IMR-90 (cell line): ENCODE data around the gene TBC1D16. TPM values are rescaled to one million over a fixed set of nuclear protein-coding genes. Genes with fewer than 3 reads are reported as not detected.
"Not testable (repeated sequence)": the region's sequence is repeated elsewhere in the genome, so short reads cannot be mapped to it uniquely, and the experiment has no call there.

Experiments
- ATAC-seq: fragments of 200-7000 bp; cut with Tn5 transposase; 2 replicates; pipeline ENCODE4 v1.9.1; 2020; ENCODE audit warnings: low read depth, mild to moderate bottlenecking, moderate library complexity
- BruUV-seq: library from RNA; stranded (reverse); fragments of 400-500 nt; replicated peaks from 2 replicates; lab custom pipeline; 2021; lab: Mats Ljungman, UMichigan
- CTCF ChIA-PET: fragments of 300-600 bp; formaldehyde crosslinking; extraction: SDS; loops from one replicate; lab custom pipeline; 2021; ENCODE audit warnings: antibody characterized with exemption; lab: Yijun Ruan, JAX
- POLR2A ChIA-PET: fragments of 300-600 bp; sonication (Branson Sonifier 250); formaldehyde crosslinking; loops from one replicate; lab custom pipeline; 2022; ENCODE audit warnings: antibody characterized with exemption; ENCODE audit not compliant: unreplicated experiment; lab: Charles Lee
- DNase-seq: peaks from one replicate; pipeline ENCODE4 v3.0.0; 2013
- H2AFZ ChIP-seq: replicated peaks from 2 replicates; pipeline ENCODE3; 2013; ENCODE audit warnings: low read length, mild to moderate bottlenecking; ENCODE audit not compliant: poor library complexity
- H2AK5ac ChIP-seq: 2 replicates; pipeline ENCODE4 v1.6.1; 2013; ENCODE audit warnings: low read depth, low read length, inconsistent platforms
- H2AK9ac ChIP-seq: replicated peaks from 2 replicates; pipeline ENCODE3; 2013; ENCODE audit warnings: mild to moderate bottlenecking, low read depth, low read length, moderate library complexity; ENCODE audit not compliant: poor library complexity
- H2BK120ac ChIP-seq: 2 replicates; pipeline ENCODE4 v1.6.1; 2013; ENCODE audit warnings: low read depth, low read length, inconsistent platforms
- H2BK15ac ChIP-seq: 3 replicates; pipeline ENCODE4 v1.6.1; 2013; ENCODE audit warnings: low read depth, low read length, inconsistent platforms
- H2BK20ac ChIP-seq: 2 replicates; pipeline ENCODE4 v1.6.1; 2013; ENCODE audit warnings: low read depth, mild to moderate bottlenecking, inconsistent platforms, low read length, moderate library complexity
- H2BK5ac ChIP-seq: 2 replicates; pipeline ENCODE4 v1.6.1; 2013; ENCODE audit warnings: mild to moderate bottlenecking, low read depth, low read length, inconsistent platforms; ENCODE audit not compliant: poor library complexity, severe bottlenecking
- H3K14ac ChIP-seq: replicated peaks from 2 replicates; pipeline ENCODE4 v1.6.1; 2013; ENCODE audit warnings: low read depth, low read length, inconsistent platforms
- H3K18ac ChIP-seq: 2 replicates; pipeline ENCODE4 v1.6.1; 2013; ENCODE audit warnings: low read depth, low read length, control low read depth
- H3K23ac ChIP-seq: 2 replicates; pipeline ENCODE4 v1.6.1; 2013; ENCODE audit warnings: low read depth, low read length, inconsistent platforms
- H3K27ac ChIP-seq: 2 replicates; pipeline ENCODE4 v1.5.1; 2013; ENCODE audit warnings: mild to moderate bottlenecking, control low read depth, low read length; ENCODE audit not compliant: insufficient read depth
- H3K27me3 ChIP-seq: 2 replicates; pipeline ENCODE4 v1.6.1; 2013; ENCODE audit warnings: low read length; ENCODE audit not compliant: control insufficient read depth, insufficient read depth
- H3K36me3 ChIP-seq: 2 replicates; pipeline ENCODE4 v1.6.1; 2013; ENCODE audit warnings: low read length, mixed read lengths; ENCODE audit not compliant: control insufficient read depth, insufficient read depth
- H3K4ac ChIP-seq: 2 replicates; pipeline ENCODE4 v1.6.1; 2013; ENCODE audit warnings: low read depth, low read length, inconsistent platforms
- H3K4me1 ChIP-seq: 2 replicates; pipeline ENCODE4 v1.6.1; 2013; ENCODE audit warnings: low read length, mixed read lengths; ENCODE audit not compliant: control insufficient read depth, insufficient read depth
- H3K4me2 ChIP-seq: 2 replicates; pipeline ENCODE4 v1.6.1; 2013; ENCODE audit warnings: low read depth, mild to moderate bottlenecking, control low read depth, low read length, moderate library complexity
- H3K4me3 ChIP-seq: 2 replicates; pipeline ENCODE4 v1.5.1; 2013; ENCODE audit warnings: low read depth, mild to moderate bottlenecking, control low read depth, low read length, moderate library complexity; ENCODE audit not compliant: insufficient read depth
- H3K56ac ChIP-seq: 2 replicates; pipeline ENCODE4 v1.6.1; 2013; ENCODE audit warnings: low read length, inconsistent platforms; ENCODE audit not compliant: insufficient read depth; ENCODE audit errors: extremely low read depth
- H3K79me1 ChIP-seq, 2 experiments: 2 replicates each; pipeline ENCODE4 v1.6.1; 2013; ENCODE audit warnings: low read length in 2 of 2, inconsistent platforms in 1 of 2, low read depth in 1 of 2
- H3K9ac ChIP-seq: 2 replicates; pipeline ENCODE4 v1.6.1; 2013; ENCODE audit warnings: low read depth, low read length, control low read depth
- H3K9me1 ChIP-seq: 2 replicates; pipeline ENCODE4 v1.6.1; 2013; ENCODE audit warnings: low read length, inconsistent platforms; ENCODE audit not compliant: insufficient read depth
- H3K9me3 ChIP-seq: 2 replicates; pipeline ENCODE4 v1.6.1; 2013; ENCODE audit warnings: low read length; ENCODE audit not compliant: control insufficient read depth, insufficient read depth
- H4K20me1 ChIP-seq: 2 replicates; pipeline ENCODE4 v1.6.1; 2013; ENCODE audit warnings: low read length, inconsistent platforms; ENCODE audit not compliant: insufficient read depth
- H4K5ac ChIP-seq: 2 replicates; pipeline ENCODE4 v1.6.1; 2013; ENCODE audit warnings: mild to moderate bottlenecking, low read depth, low read length, control low read depth
- H4K8ac ChIP-seq, 2 experiments: 2 replicates each; pipeline ENCODE4 v1.6.1; 2013; ENCODE audit warnings: low read depth in 2 of 2, low read length in 2 of 2, control low read depth in 1 of 2, inconsistent platforms in 1 of 2
- H4K91ac ChIP-seq: 2 replicates; pipeline ENCODE4 v1.6.1; 2013; ENCODE audit warnings: low read depth, low read length, inconsistent platforms; ENCODE audit not compliant: insufficient read depth
- MXI1 ChIP-seq: IDR thresholded peaks from 2 replicates; pipeline ENCODE4 v1.6.1; 2012; ENCODE audit warnings: low read depth, mild to moderate bottlenecking, low read length, moderate library complexity, borderline replicate concordance
- RFX5 ChIP-seq: IDR thresholded peaks from 2 replicates; pipeline ENCODE4 v1.8.0; 2012; ENCODE audit warnings: low read depth, mild to moderate bottlenecking, low read length, moderate library complexity
- WGBS, 2 experiments: methylation state at CpG; one replicate each; pipeline versions ENCODE4 v1.1.5 to v1.1.7; 2013; ENCODE audit warnings: missing lambda C conversion rate in 2 of 2; ENCODE audit not compliant: insufficient read length in 1 of 2; ENCODE audit errors: extremely low coverage in 2 of 2; 5-methylcytosine and 5-hydroxymethylcytosine counted together
- dilution Hi-C: fragments of 300-500 bp; cut with HindIII; formaldehyde crosslinking; loops from one replicate; pipeline ENCODE4 v1.14.3; 2018; ENCODE audit warnings: low sequenced_read_pairs; ENCODE audit not compliant: unreplicated experiment
- in situ Hi-C: fragments of 300-500 bp; cut with MboI; formaldehyde crosslinking; loops from 3 replicates; pipeline ENCODE4 v1.14.3; 2019; ENCODE audit warnings: low sequenced_read_pairs, inconsistent platforms, mixed read lengths
- intact Hi-C: fragments of 100-400 bp; cut with micrococcal nuclease; formaldehyde crosslinking; loops from 2 replicates; pipeline ENCODE4 v1.10.0; 2022
- polyA plus RNA-seq, 3 experiments: library from polyadenylated mRNA; depleted of rRNA; stranded (reverse); fragments of >200 nt; gene quantifications; 2 replicates each; pipeline ENCODE4 v1.2.3, GENCODE V29; 2012; ENCODE audit warnings: low replicate concordance in 1 of 3
- total RNA-seq: library from RNA; depleted of rRNA; stranded (reverse); fragments of >200 nt; gene quantifications from 2 replicates; pipeline ENCODE4 v1.2.3, GENCODE V29; 2012

Gene TBC1D16
- total and polyA plus RNA-seq, 2 of the 4 experiments (the other 2 are of a cell fraction): 10.1 to 16.7 TPM

DNA sequence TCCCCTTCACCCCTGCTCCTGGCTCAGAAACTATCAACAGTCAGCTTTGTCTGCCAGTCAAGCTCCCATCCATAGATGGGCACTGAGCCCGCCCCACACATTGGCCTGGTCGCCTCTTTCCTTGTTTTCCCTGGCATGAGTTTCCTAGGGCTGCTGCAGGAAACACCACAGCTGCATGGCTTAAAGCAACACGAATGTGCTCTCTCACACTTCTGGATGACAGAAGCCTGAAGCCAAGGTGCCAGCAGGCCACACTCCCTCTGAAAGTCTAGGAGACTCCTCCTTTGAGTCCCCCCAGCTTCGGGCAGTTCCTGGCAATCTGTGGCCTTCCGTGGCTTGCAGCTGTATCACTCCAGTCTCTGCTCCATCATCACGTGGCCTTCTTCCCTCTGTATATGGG is 69.9 kb downstream of the TBC1D16 start:
- H2BK5ac ChIP-seq: no peak overlapping the region
- peaks cover 2% of the 10 kb centered on the region; the same call in 1 of the 2 replicates for H3K9me3 ChIP-seq
- no peak for TF ChIP-seq RFX5
- TF ChIP-seq MXI1: no peak
- no peak overlapping the region for H3K27ac ChIP-seq
- H4K20me1 ChIP-seq: no peaks in the 10 kb centered on the region
- intact Hi-C loops: no loop called here
- no peak overlapping the region for H2AK5ac ChIP-seq
- no peak overlapping the region for H2AFZ ChIP-seq
- no peak overlapping the region for H3K4me2 ChIP-seq
- no peak overlapping the region for H2BK20ac ChIP-seq
- DNase-seq: no peak
- ChIA-PET CTCF (interaction anchor here (1.4 kb wide), 1 partner anchor 10 kb away, joined by 7 read pairs; no protein-coding TSS in a partner anchor), POLR2A (no interaction called here)
- dilution Hi-C loops: no loop called here
- in situ Hi-C loops: no loop called here
- no TSS peak for BruUV-seq
- no peaks in the 10 kb centered on the region for H3K36me3 ChIP-seq
- no peak overlapping the region for H3K56ac ChIP-seq
- H3K23ac ChIP-seq: no peak overlapping the region
- ATAC-seq: peak; percentile 32
- no peak overlapping the region for H4K91ac ChIP-seq
- H3K4me3 ChIP-seq: no peak overlapping the region
- 0 out of 2 replicates have a peak, but pooled peaks cover 3% of the 10 kb centered on the region for H3K9me1 ChIP-seq
- H3K79me1 ChIP-seq: peaks cover 12% of the 10 kb centered on the region in 2 experiments; a peak in 3 of 4 replicates
- no peak overlapping the region for H4K8ac ChIP-seq
- H2AK9ac ChIP-seq: no peak overlapping the region
- H2BK120ac ChIP-seq: no peak overlapping the region
- H3K18ac ChIP-seq: no peak overlapping the region
- H4K5ac ChIP-seq: no peak overlapping the region
- H3K4me1 ChIP-seq: no peaks in the 10 kb centered on the region
- H3K9ac ChIP-seq: no peak overlapping the region
- H3K14ac ChIP-seq: no peak overlapping the region
- no peak overlapping the region for H2BK15ac ChIP-seq
- H3K27me3 ChIP-seq: no peaks in the 10 kb centered on the region
- H3K4ac ChIP-seq: no peak overlapping the region
- 58% methylated on average over 3 of the region's 6 CpGs; no CpG with 5 or more reads in 1 of the 2 experiments for WGBS, 2 experiments

- H4K91ac ChIP-seq, H3K23ac ChIP-seq, BruUV-seq, H3K4me3 ChIP-seq, H3K4me2 ChIP-seq, dilution Hi-C loops, intact Hi-C loops, H2BK15ac ChIP-seq, CTCF ChIA-PET, H3K27ac ChIP-seq, H3K9me3 ChIP-seq, in situ Hi-C loops, H3K56ac ChIP-seq, H4K8ac ChIP-seq, H3K9me1 ChIP-seq, H4K5ac ChIP-seq, H2AK5ac ChIP-seq, H3K9ac ChIP-seq, H2AK9ac ChIP-seq, H3K4me1 ChIP-seq, H2BK5ac ChIP-seq, H4K20me1 ChIP-seq, H3K14ac ChIP-seq, ATAC-seq, H3K36me3 ChIP-seq, H2BK120ac ChIP-seq, POLR2A ChIA-PET, H3K4ac ChIP-seq, DNase-seq, H3K18ac ChIP-seq, H2BK20ac ChIP-seq, H3K27me3 ChIP-seq, H2AFZ ChIP-seq: not testable (repeated sequence)
- peaks cover 16 to 18% of the 10 kb centered on the region in 2 experiments for H3K79me1 ChIP-seq
- no CpG with 5 or more reads among the region's 6 CpGs for WGBS, 2 experiments
These were observed 73.2 kb downstream of the TBC1D16 start for GRCh38 chr17:79962467-79962866.
